Tongue (tissue), 2 donors: ENCODE measurements around the gene LARP1. TPM values are rescaled to one million over a fixed set of nuclear protein-coding genes. Genes with fewer than 3 reads are reported as not detected.

ENCODE experiments used
- DNase-seq: peaks from one replicate; pipeline ENCODE4 v3.0.0-alpha.2; 2015
- total RNA-seq: library from RNA; depleted of rRNA; stranded (reverse); fragments of >200 nt; gene quantifications from one replicate; pipeline ENCODE4 v1.2.3, GENCODE V29; 2014

LARP1 gene
- total RNA-seq, 1 donor from 2014 or later: 70.7 TPM

DNA sequence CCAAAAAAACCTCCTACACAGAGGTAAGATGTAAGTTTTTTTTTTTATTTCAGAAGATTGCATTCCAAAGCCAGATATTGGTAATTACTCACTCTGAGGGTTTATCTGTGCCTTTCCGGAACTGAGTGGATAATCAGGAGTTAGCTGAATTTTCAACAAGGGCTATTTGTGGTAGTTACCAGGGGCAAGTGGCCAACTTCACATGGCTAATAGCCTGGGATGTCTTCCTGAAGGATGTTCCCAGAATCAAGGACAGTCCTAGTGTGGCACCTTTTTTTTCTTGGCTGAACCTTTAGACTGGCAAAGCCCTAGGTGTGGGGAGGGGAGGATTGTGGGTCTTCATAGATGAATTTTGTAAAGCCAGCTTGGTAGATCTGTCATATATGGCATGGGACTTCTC is 7.1 kb downstream of the LARP1 start:
- no peak for DNase-seq

DNA sequence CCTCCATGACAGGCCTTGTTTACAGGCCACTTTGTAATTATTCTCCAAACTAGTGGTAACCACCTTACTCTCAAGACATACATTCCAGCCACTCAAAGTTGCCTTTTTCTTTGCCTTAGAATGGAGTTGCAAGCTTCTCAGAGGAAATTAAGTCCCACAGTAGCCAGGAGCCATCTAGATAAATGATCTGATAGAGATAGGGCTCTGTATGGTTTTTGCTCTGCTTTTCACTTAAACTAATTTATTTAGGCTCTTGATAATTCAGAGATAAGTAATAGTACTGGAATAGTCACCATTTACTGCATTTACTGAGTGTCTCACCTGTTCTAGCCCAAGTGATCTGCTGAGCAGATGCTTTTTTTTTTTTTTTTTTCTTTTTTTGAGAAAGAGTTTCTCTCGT is 7.5 kb downstream of the LARP1 start:
- DNase-seq: no peak

DNA sequence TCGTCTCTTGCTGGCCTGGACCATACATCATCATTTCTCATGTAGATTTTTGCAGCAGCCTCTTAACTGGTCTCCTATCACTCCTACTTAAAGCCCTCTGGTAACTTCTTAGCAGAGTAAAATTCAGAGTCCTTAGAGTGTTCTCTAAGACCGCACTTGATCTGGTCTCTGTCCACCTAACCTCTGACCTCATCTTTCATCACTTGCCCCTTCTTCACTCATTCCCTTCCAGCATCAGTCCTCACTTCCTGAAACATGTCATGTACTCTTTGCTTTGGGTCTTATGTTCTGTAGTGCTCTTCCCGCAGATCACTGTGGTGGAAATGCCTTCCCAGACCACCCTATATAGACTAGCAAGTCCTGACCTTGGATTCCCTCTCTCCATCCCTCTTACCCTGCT is 9.8 kb downstream of the LARP1 start:
- DNase-seq: no peak

DNA sequence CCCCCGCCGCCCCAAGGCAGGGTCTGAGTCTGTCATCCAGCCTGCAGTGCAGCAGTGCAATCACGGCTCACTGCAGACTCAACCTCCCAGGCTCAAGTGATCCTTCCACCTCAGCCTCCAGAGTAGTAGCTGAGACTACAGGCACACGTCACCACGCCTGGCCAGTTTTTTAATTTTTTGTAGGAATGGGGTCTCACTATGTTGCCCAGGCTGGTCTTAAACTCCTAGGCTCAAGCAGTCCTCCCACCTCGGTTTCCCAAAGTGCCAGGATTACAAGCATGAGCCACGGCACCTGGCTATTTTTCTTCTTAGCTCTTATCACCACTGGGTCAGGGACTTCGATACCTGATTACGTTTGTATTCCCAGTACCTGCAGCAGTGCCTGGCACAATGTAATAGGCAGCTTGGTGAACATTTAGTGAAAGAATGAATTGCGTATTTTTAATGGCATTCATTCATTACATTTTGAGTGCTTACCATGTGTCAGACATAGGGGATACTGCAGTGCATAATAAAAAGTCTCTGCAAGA is 10.3 kb downstream of the LARP1 start:
- no peak for DNase-seq

DNA sequence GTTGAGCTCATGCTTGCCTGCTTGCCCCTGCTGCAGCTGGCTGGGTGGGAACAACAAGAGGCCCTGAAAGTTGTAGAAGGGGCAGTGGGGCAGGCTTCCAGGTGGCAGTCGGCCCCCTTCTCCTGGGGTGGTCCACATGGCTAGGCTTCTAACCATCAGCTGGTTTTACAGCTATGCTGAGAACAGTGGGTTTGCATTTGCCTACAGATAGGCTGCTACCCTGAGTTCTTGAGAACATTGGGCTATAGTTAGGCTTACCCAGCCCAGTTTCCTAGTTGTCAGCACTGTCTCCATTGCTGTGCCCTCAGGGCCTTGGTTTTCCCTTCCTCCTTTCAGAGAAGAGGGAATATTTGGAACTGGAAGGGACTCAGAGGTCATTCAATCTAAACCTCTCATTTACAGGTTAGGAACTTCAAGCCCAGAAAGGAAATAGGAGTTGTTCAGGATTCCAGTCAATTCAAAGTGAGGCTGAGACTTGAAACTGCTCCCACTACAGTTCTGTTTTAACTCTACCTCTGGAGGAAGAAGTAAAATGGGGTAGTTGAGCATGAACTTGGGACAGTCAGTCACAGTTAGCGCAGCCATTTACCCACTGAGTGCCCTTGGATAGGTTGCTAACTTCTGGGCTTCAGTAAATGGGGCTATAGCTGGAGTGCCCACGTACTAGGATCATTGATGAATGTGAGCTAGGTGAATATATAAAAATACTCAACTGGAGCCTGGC is 11.5 kb downstream of the LARP1 start:
- peak; percentile 44 for DNase-seq

DNA sequence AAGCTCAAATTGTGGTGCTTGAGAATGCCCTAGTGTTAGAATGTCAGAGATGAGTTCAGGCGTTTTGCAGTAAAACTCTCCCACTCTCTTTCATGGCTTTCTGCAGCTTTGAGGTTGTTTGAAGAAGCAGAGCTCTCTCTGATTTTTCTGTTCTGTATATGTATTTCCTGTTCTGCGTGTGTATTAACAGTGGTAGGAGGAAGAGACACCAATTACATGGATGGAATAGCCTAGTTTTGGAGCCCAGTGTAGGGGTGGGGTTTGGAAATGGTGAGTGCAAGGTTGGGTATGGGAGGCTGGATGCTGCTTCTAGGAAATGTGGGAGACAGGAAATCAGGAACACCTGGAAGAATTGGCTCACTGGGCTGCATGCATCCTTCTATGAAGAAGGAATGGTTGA is 12.4 kb downstream of the LARP1 start:
- peak; percentile 56 for DNase-seq

DNA sequence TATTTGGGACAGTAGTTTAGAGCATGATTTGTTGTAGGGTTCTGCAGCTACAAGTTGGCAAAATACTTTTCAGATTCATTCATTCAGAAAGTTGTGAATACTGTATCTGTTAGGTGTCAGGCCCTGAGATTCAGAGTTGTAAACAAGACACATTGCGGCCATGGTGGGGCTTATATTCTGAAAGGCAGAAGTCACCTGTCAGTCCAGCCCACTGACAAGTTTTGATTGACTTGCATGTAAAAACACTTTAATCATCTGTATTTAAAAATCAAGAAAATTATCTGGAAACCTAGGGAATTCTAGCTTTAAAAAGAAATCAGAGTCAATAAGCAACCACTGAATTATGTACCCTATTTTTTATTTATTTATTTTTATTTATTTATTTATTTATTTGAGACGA is 13.0 kb downstream of the LARP1 start:
- DNase-seq: no peak

DNA sequence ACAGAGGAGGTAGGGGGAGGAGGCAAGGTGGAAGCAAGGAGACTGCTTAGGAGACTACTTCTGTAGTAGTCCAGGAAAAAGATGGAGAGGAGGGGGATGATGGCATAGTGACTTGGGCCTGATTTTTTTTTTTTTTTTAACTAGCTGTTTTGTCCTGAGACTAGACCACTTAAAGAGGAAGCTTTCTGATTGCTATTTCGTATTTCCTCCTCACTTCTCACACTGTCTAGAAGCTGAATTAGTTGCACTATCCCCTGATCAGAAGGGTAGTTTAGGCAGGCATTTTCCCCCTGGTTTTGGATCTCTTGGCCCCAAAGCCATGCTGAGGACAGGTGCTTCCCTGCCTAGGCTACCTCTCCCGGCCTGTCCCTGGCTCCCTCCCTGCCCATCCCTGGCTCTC is 14.9 kb downstream of the LARP1 start:
- no peak for DNase-seq

DNA sequence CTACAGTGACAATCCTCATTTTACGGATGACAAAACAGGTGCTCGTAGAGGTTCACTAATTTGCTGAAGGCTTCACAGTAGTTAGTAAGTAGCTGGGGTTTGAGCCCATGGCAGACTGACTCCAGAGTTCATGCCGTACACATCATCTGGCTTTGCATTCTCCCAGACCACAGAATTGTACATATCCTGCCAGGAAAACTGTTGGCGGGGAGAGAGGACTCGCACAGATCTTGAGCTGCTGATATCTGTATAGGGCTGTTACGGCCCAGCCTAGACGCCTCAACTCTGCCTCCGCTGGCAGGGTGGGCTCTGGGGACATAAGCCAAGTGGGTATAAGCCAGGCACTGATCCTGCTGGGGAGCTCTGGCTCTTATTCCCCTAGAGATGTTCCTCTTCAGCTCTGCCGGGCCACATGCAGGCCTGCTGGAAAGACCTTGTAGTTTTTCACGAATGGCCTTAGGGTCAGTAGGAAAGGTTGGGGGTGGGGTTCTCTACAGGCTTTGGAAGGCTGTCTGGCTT is 16.3 kb downstream of the LARP1 start:
- DNase-seq: peak; percentile 77

DNA sequence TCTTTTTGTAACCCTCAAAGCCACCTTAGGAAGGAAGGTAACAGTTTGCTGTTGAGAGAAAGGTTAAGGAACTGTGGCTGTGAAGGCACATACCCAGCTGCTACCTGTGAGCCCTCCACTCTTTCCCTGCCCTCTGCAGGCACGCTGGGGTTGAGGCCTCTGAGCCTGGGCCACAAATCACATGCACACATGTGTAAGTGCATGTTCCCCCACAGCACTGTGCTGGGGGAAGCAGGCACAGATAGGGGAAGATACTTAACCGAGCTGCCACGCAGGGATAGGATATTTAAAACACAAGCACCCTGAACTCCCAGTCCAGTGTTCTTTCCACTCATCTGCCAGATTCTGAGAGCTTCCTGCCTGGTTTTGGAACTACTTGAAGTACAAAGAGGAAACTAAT is 18.1 kb downstream of the LARP1 start:
- DNase-seq: no peak

DNA sequence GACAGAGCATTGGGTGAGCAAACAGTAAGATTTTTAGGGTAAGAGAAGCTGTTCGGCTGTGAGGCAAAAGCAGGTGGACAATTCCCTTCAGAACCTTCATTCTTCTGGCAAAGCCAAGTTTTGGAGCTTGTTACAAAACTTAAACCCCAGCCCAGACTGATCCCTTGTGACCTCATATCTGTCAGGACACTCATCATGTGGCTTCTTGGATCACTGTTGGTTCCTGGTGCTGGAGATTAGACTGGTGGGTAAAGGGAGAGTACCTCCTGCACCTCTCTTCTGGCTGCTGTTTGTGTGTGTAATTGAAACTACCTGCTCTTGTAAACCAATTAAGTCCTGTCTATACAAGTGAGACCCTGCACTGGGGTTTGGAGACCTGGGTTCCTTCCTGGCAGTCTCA is 21.0 kb downstream of the LARP1 start:
- DNase-seq: no peak

DNA sequence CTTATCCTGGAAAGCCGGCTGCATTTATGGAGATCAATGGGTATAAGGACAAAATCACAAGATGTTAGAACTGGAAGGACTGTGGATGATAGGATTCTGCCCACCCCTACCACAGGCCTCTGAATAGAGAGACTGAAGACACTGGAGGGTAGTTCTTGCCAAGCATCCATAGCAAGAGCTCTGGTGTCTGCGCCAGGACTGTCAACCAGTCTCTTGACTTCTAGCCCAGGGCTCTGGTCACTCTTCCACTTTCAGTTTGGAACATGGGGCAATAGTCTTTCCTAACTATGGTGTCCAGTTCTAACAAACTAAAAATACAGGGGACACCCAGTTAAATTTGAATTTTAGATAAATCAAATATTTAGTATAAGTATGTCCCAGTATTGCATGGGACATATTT is 23.4 kb downstream of the LARP1 start:
- no peak for DNase-seq

DNA sequence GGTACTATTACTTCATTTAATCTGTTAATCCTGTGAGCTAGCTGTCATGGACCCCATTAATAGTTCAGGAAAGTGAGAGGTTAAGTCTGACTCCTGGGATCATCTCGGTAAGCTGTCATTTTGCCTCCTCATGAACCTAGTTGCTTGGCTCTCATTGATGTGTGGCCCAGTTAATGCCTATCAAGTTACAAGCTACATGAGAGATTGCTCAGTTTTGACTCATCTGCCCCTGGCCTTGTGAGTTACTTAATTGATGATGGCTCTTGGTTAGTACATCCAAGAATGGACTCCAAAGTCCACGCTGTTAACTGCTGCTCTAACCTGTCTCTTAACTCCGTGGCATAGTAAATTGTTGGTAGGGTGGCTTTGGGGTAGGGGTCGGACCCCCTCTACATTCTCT is 23.9 kb downstream of the LARP1 start:
- no peak for DNase-seq

DNA sequence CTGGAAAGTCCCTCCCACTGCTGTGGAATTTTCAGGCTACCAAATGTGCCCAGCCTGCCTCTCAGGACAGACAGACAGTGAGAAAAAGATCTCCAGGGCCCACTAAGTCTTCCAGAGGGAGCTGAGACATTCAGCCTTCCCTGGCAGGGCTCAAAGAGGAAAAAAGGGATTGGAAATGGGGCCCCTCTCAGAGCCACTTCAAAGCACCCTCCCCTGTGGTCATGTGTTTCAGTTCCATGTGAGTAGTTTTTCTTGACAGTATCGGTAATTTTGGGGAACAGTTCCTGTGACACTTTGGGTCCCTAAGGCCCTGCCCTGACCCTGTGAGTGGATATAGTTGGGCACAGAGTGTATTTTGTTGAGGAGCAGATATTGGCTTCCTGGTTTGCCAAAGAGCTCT is 25.0 kb downstream of the LARP1 start:
- no peak for DNase-seq

DNA sequence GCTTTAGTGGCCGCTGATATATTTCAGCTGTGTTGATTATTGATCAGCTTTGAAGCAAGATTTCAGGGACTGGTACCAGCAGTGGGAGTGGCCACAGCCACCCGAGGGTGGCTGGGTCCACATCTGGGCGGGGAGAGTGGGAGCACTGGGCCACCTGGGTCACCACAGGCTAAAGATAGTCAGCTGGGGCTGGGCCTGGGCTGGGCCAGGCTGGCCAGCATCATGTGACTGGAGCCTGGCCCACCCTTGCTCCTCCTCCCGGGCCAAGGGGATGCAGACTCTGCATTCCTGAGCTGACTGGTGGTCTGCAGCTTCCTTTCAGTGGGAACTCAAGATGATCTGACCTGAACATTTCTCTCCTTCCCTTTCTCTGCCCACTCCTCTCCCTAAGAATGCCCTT is 27.1 kb downstream of the LARP1 start:
- peak; percentile 30 for DNase-seq

DNA sequence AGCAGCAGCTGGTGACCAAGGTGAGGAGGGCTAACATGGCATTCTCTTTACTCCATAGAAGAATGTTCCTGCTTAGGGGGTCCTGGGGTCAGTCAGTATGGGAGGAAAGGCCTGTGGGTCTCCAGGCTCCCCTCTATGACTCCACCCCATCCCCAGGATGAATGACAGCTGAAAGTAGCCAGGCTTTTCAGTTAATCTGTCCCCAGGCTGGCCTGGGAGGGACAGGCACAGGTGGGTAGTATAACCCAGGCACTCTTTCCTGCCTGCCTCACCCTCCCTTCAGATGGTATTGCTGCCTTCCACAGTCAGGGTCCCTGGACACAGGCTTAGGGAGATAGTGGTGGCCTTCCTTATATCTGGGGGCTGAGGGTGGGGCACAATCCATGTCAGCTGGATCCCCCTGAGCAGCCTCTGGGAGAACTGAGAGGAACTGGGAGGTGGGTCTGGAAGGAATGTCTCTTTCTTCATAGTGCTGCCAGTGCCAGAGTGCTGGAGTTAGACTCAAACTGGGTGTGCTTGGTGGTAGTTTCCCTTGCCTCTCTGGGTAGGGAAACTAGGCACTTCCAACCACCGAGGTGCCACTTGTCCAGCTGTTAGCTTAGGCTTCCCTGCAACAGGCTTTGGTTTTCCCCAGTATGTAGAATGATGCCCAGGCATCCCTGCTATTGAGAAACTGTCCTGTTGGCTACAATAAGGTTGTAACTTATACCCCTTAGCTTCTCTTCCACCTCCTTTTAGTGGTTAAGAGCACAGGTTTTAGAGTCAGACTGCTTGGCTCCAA is 27.8 kb downstream of the LARP1 start:
- DNase-seq: peak; percentile 72

DNA sequence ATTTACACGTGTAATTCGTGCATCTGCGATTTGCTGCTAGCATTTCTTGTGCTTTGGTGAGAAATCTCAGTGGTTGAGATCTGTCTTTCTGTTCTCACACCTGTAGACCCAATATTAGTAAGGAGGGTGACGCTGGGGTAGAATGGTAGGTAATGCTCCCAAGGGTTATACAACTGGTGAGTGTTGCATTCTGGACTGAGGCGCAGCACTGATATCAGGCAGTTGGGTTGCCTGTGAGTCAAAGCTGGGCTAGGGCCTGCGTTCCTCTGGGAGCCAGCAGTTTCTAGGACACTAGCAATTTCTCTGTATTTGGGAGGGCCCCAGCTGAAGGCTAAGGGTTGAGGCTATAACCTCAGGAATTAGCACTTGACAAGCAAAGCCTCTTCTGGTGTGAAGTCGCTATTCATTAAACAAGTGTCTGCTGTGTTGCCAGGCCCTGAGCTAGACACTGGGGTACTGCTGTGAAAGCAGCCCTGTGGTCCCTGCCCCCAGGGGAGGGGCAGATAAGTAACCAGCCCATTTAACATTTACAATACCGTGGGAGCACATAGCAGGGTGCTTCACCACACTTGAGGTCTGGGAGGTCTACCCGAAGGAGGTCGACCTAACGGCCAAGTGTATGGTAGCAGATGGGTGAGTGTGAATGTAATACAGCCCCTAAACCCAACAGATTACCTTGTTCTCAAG is 28.7 kb downstream of the LARP1 start:
- DNase-seq: no peak

DNA sequence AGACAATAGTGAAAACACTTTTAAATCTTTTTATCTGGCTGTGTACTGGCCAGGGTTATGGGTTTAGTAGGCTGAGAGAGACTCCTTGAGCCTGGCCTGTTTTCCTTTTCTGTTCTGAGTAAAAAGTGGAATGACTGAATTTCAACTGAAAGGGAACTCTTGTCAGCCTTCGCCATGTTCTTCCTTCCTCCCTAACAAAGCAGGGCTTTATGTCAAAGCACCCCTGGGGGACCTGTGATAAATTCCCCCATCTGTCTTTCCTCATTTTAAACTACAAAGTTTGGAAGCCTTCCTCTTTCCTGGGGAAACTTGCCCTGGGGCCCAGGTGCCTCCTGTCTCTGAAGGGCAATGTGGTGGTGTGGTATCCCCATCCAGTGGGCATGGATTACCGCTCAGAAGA is 29.7 kb downstream of the LARP1 start:
- DNase-seq: no peak

DNA sequence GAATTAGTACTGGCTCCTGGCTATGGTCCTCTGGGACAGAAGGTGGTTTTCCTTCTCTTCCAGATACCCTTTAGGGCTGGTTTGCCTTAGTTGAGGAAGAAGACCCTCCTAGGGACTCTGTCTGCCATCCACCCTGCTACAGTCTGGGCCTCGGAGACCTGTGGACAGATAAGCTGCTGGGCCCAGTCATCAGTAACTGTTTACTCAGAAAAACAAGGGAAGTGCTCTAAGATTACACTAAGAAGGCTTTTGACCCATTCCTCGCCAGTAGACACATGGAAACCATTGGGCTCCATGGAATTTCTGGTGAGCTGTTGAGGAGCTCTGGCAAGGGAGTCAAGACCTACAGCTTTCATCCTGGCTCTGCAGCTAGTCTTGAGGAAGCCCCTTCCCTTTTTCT is 31.2 kb downstream of the LARP1 start:
- DNase-seq: no peak

DNA sequence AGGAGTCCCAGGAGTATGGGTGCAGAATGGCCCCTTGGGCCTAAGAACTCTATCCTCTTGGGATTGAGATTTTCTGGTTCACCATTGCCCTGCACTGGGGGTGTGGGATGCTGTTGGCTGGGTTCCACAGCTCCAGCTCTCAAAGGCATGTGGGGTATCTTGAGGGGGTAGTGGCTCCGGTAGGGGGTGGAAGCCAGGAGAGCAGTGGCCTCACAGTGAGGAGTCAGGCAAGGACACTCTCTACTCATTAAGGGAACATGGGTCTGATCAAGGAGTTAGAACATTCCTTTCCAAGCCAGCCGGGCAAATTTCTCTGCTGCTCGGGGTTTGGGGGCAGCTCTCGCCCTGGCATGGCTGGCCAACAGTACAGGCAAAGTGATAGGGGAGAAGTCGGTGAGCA is 33.0 kb downstream of the LARP1 start:
- DNase-seq: no peak

DNA sequence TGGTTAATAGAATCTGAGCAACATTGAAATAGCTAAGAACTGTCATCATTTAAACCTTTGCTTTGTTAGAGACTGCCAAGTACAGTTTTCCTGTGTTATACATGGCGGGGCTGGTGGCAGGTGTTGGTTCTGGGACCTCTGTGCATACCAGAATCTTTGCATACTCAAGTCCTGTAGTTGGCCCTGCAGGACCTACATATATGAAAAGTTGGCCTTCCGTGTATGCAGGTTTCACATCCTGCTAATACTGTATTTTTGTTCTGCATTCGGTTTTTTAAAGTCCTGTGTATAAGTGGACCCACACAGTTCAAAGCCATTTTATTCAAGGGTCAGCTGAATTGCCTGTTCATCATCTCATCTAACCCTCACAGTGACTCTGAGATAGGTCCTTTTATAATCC is 36.4 kb downstream of the LARP1 start:
- DNase-seq: no peak

DNA sequence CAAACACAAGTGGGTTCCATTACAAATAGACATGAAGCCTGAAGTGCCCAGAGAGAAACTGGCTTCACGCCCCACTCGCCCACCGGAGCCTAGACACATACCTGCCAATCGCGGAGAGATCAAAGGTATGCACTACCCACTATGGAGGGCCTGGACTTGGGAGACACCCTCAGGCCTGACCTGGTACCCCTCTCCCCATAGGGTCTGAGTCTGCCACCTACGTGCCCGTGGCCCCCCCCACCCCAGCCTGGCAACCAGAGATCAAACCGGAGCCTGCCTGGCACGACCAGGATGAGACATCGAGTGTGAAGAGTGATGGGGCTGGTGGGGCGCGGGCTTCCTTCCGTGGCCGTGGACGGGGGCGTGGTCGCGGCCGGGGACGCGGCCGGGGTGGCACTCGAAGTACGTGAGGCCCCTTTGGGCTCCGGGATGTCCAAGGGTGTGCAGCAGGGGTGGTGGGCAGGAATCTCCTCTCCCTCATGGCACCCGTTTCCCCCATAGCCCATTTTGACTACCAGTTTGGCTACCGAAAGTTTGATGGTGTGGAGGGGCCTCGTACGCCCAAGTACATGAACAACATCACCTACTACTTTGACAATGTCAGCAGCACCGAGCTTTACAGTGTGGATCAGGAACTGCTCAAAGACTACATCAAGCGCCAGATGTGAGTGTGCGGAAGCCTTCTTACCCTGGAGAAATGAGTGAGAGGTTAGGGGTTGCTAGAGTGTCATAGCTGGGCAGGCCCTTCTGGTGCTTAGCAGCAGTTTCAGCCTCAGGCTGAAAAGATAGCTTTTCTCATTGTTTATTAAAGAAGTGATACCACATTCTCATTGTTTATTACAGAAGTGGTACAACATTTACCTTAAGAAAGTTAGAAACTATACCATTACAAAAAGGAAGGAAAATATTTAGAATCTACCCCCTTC is 38.7 kb downstream of the LARP1 start:
- DNase-seq: no peak
